Stimulated activated CD4-positive, alpha-beta T cell treated with anti-CD3 and anti-CD28 coated beads, Interleukin-4, amount 100 ng/mL, for 4 hours (primary cell): Measurements from ENCODE around the gene VEGFD.

ENCODE experiments used
- DNase-seq, 2 experiments: peaks; one replicate each; pipeline ENCODE4 v3.0.0-alpha.2; 2020

Gene VEGFD

GRCh38 chrX:15384304-15384703 is at the start of gene VEGFD:
TSS of gene VEGFD (minus strand) at chrX:15384413. CDS start at chrX:15383946, 467 bp downstream.
- no peak for DNase-seq

GRCh38 chrX:15430584-15430983 is 46.4 kb upstream of the VEGFD start:
- no peak for DNase-seq

- no peak for DNase-seq
Measured at GRCh38 chrX:15430076-15430475, 45.9 kb upstream of the VEGFD start.

GRCh38 chrX:15425024-15425423 is 40.8 kb upstream of the VEGFD start:
- DNase-seq = no peak

GRCh38 chrX:15418707-15419181 is 34.5 kb upstream of the VEGFD start:
- no peak for DNase-seq

GRCh38 chrX:15418041-15418706 is 34.0 kb upstream of the VEGFD start:
- no peak for DNase-seq

- no peak for DNase-seq
Measured at GRCh38 chrX:15416133-15416993, 32.1 kb upstream of the VEGFD start.

- DNase-seq = no peak
Measured at GRCh38 chrX:15413101-15413500, 28.9 kb upstream of the VEGFD start.

GRCh38 chrX:15410947-15411346 is 26.7 kb upstream of the VEGFD start:
- DNase-seq = no peak

GRCh38 chrX:15410430-15410829 is 26.2 kb upstream of the VEGFD start:
- no peak for DNase-seq

- no peak for DNase-seq
Measured at GRCh38 chrX:15405846-15406245, 21.6 kb upstream of the VEGFD start.

- DNase-seq = no peak
Measured at GRCh38 chrX:15404401-15405096, 20.3 kb upstream of the VEGFD start.

- DNase-seq = no peak
Measured at GRCh38 chrX:15401378-15401777, 17.2 kb upstream of the VEGFD start.

- DNase-seq = no peak
Measured at GRCh38 chrX:15399962-15400391, 15.8 kb upstream of the VEGFD start.

- no peak for DNase-seq
Measured at GRCh38 chrX:15398874-15399273, 14.7 kb upstream of the VEGFD start.

- DNase-seq = no peak
Measured at GRCh38 chrX:15395789-15396188, 11.6 kb upstream of the VEGFD start.

- DNase-seq = no peak
Measured at GRCh38 chrX:15391850-15392249, 7.6 kb upstream of the VEGFD start.

GRCh38 chrX:15382813-15383212 is 1.4 kb downstream of the VEGFD start:
- no peak for DNase-seq

GRCh38 chrX:15376956-15377355 is 7.3 kb downstream of the VEGFD start:
- DNase-seq = no peak

- no peak for DNase-seq
Measured at GRCh38 chrX:15373976-15374375, 10.2 kb downstream of the VEGFD start.

GRCh38 chrX:15366506-15367352 is 17.5 kb downstream of the VEGFD start:
- DNase-seq = no peak

GRCh38 chrX:15359701-15360100 is 24.5 kb downstream of the VEGFD start:
- no peak for DNase-seq

GRCh38 chrX:15358533-15358932 is 25.7 kb downstream of the VEGFD start:
- no peak for DNase-seq
